ENCODE measurements around the gene OR10C1.

OR10C1 gene

DNA sequence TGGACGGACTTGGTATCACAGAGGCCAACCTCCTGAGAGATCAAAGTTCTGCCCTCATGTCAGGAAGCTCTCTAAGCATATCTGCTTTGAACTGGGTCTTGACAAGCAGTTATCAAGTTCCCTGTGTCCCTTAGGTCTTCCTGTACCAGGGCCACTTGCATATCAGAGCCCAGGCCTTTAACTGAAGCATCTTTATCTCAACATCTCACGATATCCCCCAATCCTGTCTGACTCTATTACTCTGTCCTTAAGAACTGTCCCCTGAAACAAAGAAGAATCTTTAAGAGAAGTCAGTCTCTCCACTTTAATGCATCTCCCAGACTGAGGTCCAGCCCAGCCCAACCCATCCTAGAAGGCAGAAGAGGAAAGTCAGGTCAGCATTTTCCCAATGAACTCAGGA lies 40.5 kb downstream of the OR10C1 start:
- no peak for DNase-seq

- no peak for DNase-seq
Observed at GRCh38 chr6:29483186-29483585, 44.1 kb downstream of the OR10C1 start.

- no peak for DNase-seq
Observed at GRCh38 chr6:29483735-29484134, 44.6 kb downstream of the OR10C1 start.

DNA sequence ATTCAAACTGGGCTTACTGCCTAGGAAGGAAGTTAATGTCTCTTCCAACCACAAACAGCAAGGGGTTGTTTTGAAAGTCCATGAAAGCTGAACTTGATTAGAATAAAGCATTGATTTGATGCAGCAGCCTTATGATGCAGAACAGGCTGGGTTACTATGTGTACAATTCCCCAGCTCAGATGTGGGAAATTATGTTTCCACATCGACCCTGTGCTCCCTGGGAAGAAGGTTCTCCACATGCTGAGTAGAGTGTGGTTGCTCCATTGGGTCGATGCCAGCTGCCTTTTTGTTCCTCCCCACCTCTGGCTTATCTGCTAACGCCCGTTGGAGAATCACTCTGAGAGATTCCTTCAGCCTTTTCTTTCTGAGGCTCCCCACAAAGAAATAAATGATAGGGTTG lies 47.5 kb downstream of the OR10C1 start:
- DNase-seq, result no peak

DNA sequence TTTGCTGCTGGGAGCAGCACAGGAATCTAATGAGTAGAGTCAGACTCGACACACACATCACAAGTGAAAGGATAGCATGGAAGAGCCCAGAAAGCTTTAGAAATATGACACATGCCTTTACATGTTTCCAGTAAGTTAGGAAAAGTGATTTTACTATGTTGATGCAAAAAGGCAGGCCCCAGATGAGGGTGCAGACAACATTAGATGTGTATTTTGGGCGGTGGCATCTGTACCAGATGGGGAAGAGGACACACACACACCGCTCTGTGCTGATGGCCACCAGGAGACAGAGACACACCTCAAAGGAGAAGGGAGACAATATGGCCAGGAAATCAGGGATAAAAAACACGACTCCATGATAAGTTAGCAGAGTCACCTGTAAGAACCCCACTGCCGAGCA lies 48.0 kb downstream of the OR10C1 start:
- no peak for DNase-seq

GRCh38 chr6:29487660-29488059 lies 48.6 kb downstream of the OR10C1 start, which contains the start of gene MAS1L:
MAS1L (minus strand) TSS chr6:29487956; CDS start chr6:29487902, 54 bp downstream.
- no peak for DNase-seq

GRCh38 chr6:29488874-29489273 lies 49.8 kb downstream of the OR10C1 start:
- DNase-seq, result no peak

- DNase-seq, result no peak
Observed at GRCh38 chr6:29489286-29489685, 50.2 kb downstream of the OR10C1 start.

GRCh38 chr6:29490055-29490454 lies 50.9 kb downstream of the OR10C1 start:
- DNase-seq, result no peak

DNA sequence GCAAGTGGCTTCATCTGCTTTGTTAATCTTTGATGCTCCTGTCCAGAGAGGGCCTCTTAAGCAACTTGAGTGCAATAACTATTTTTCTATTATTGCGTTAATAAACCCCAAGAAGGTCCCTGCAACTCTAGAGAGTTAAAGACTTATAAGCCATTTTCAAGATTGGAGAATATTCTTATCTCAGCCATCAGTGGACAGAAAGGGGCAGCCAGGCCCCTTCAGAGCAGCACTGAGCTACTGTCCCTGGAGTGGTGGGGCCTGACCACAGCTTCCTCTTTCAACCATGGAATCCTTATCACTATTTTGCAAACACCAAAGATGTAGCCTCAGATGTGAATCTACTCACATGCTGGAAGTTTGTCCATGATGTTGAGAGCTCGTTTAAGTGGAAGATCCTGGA lies 51.4 kb downstream of the OR10C1 start:
- no peak for DNase-seq
